CD8-positive, alpha-beta memory T cell (primary cell): ENCODE results near the gene GJB4. TPM values are rescaled to one million over a fixed set of nuclear protein-coding genes. Genes with fewer than 3 reads are reported as not detected.

Source experiments
- CTCF ChIA-PET: fragments of 350-600 bp; sonication (Branson Sonifier 250); formaldehyde crosslinking; loops from one replicate; lab custom pipeline; 2021; ENCODE audit warnings: antibody characterized with exemption; lab: Charles Lee
- POLR2A ChIA-PET: fragments of 350-600 bp; sonication (Branson Sonifier 250); formaldehyde crosslinking; loops from one replicate; lab custom pipeline; 2021; ENCODE audit warnings: antibody characterized with exemption; lab: Charles Lee
- DNase-seq, 5 donors: peaks; one replicate each; pipeline versions ENCODE4 v3.0.0 to v3.0.0-alpha.2; 2020 to 2022; ENCODE audit warnings: mixed read lengths in 1 of 5
- H3K27ac ChIP-seq: one replicate; pipeline ENCODE4 v1.7.0; 2013; ENCODE audit warnings: low read depth, mild to moderate bottlenecking, low read length, moderate library complexity
- H3K27me3 ChIP-seq: 2 replicates; pipeline ENCODE4 v1.7.0; 2013; ENCODE audit warnings: low read length, mild to moderate bottlenecking; ENCODE audit not compliant: insufficient read depth, poor library complexity, severe bottlenecking
- H3K36me3 ChIP-seq: 2 replicates; pipeline ENCODE4 v1.7.0; 2013; ENCODE audit warnings: mild to moderate bottlenecking, low read length, moderate library complexity; ENCODE audit not compliant: insufficient read depth
- H3K4me1 ChIP-seq: 2 replicates; pipeline ENCODE4 v1.7.0; 2013; ENCODE audit warnings: mild to moderate bottlenecking, low read length, moderate library complexity; ENCODE audit not compliant: insufficient read depth
- H3K4me3 ChIP-seq: 2 replicates; pipeline ENCODE4 v1.7.0; 2013; ENCODE audit warnings: mild to moderate bottlenecking, low read length
- H3K9me3 ChIP-seq: 2 replicates; pipeline ENCODE4 v1.7.0; 2013; ENCODE audit warnings: mild to moderate bottlenecking, low read length
- H3K27ac Mint-ChIP-seq, 8 donors: one replicate each; pipeline ENCODE4 v1.8.0; 2020 to 2021; ENCODE audit warnings: mixed read lengths in 8 of 8, mild to moderate bottlenecking in 6 of 8, inconsistent platforms in 3 of 8, moderate library complexity in 3 of 8
- H3K27me3 Mint-ChIP-seq, 2 donors: one replicate each; pipeline ENCODE4 v1.8.0; 2020 to 2021; ENCODE audit warnings: mixed read lengths in 2 of 2, mild to moderate bottlenecking in 1 of 2, moderate library complexity in 1 of 2
- H3K36me3 Mint-ChIP-seq, 3 donors: one replicate each; pipeline ENCODE4 v1.8.0; 2020 to 2021; ENCODE audit warnings: mixed read lengths in 3 of 3, inconsistent platforms in 1 of 3, mild to moderate bottlenecking in 1 of 3
- H3K4me1 Mint-ChIP-seq, 3 donors: one replicate each; pipeline ENCODE4 v1.8.0; 2020 to 2021; ENCODE audit warnings: mixed read lengths in 3 of 3, inconsistent platforms in 1 of 3, mild to moderate bottlenecking in 1 of 3
- H3K4me3 Mint-ChIP-seq, 7 donors: one replicate each; pipeline ENCODE4 v1.8.0; 2020 to 2021; ENCODE audit warnings: mixed read lengths in 7 of 7, mild to moderate bottlenecking in 6 of 7, moderate library complexity in 4 of 7, inconsistent platforms in 2 of 7
- H3K9me3 Mint-ChIP-seq, 5 donors: one replicate each; pipeline ENCODE4 v1.8.0; 2020 to 2022; ENCODE audit warnings: mixed read lengths in 5 of 5, mild to moderate bottlenecking in 3 of 5, moderate library complexity in 2 of 5, inconsistent platforms in 1 of 5
- polyA plus RNA-seq: library from polyadenylated mRNA; unstranded; fragments of 300-500 nt; fragmentation: Illumina TruSeq; gene quantifications from one replicate; pipeline ENCODE4 v1.2.3, GENCODE V29; 2021
- total RNA-seq, 2 experiments: library from RNA; stranded (reverse); gene quantifications; one replicate each; pipeline ENCODE4 v1.2.3, GENCODE V29; 2021

The GJB4 gene
- total and polyA plus RNA-seq, 3 experiments from 2014 or later = not detected

GRCh38 chr1:34792424-34792823, 32.9 kb downstream of the GJB4 start:
- Histone ChIP-seq H3K27me3 (peaks cover 15% of the 10 kb centered on the region), H3K4me1 (no peaks in the 10 kb centered on the region), H3K27ac (no peak overlapping the region), H3K4me3 (no peak overlapping the region), H3K9me3 (no peaks in the 10 kb centered on the region), H3K36me3 (no peaks in the 10 kb centered on the region)
- Mint-ChIP-seq H3K9me3 (no peaks in the 10 kb centered on the region), H3K4me3 (peak overlapping the region in 4 of 7 donors; percentile 29 to 61 (median 57)), H3K27ac (peak overlapping the region in 1 of 8 donors; percentile 68), H3K27me3 (peaks cover 33 to 42% of the 10 kb centered on the region in 2 donors), H3K36me3 (peaks cover 0 to 5% (median 0%) of the 10 kb centered on the region in 3 donors), H3K4me1 (peaks cover 2 to 5% (median 4%) of the 10 kb centered on the region in 3 donors)
- DNase-seq = no peak
- CTCF ChIA-PET = interaction anchor here (1.7 kb wide), 1 partner anchor 73 kb away, joined by 3 read pairs; no protein-coding TSS in a partner anchor
- POLR2A ChIA-PET = no interaction called here

- ChIA-PET POLR2A (no interaction called here), CTCF (no interaction called here)
- Histone ChIP-seq H3K4me1 (no peaks in the 10 kb centered on the region), H3K27me3 (peaks cover 15% of the 10 kb centered on the region), H3K9me3 (no peaks in the 10 kb centered on the region), H3K4me3 (no peak within 1 kb of the TSS), H3K27ac (no peak within 1 kb of the TSS), H3K36me3 (no peaks in the 10 kb centered on the region)
- H3K4me1 Mint-ChIP-seq = peaks cover 2 to 5% (median 4%) of the 10 kb centered on the region in 3 donors
- H3K9me3 Mint-ChIP-seq = no peaks in the 10 kb centered on the region
- H3K4me3 Mint-ChIP-seq = peak within 1 kb of the TSS in 5 of 7 donors; percentile 5 to 61 (median 54)
- peaks cover 33 to 41% of the 10 kb centered on the region in 2 donors for H3K27me3 Mint-ChIP-seq
- no peak for DNase-seq
- peak within 1 kb of the TSS in 1 of 8 donors; percentile 68 for H3K27ac Mint-ChIP-seq
- peaks cover 0 to 5% (median 0%) of the 10 kb centered on the region in 3 donors for H3K36me3 Mint-ChIP-seq
Measured at GRCh38 chr1:34792868-34793727, 33.6 kb downstream of the GJB4 start, which contains the start of gene GJA4. GJA4 (plus strand) TSS chr1:34792999; CDS start chr1:34794214, 1,215 bp downstream.

GRCh38 chr1:34794001-34794789, 34.7 kb downstream of the GJB4 start:
- Mint-ChIP-seq H3K9me3 (no peaks in the 10 kb centered on the region), H3K27ac (no peak overlapping the region), H3K36me3 (peaks cover 0 to 6% (median 0%) of the 10 kb centered on the region in 3 donors), H3K27me3 (peaks cover 28 to 38% of the 10 kb centered on the region in 2 donors), H3K4me1 (peaks cover 2 to 5% (median 4%) of the 10 kb centered on the region in 3 donors), H3K4me3 (peak overlapping the region in 1 of 7 donors; percentile 15)
- H3K9me3 ChIP-seq = no peaks in the 10 kb centered on the region
- POLR2A ChIA-PET = no interaction called here
- no peak overlapping the region for H3K27ac ChIP-seq
- no peak for DNase-seq
- CTCF ChIA-PET = no interaction called here
- H3K4me1 ChIP-seq = no peaks in the 10 kb centered on the region
- H3K36me3 ChIP-seq = no peaks in the 10 kb centered on the region
- peaks cover 15% of the 10 kb centered on the region for H3K27me3 ChIP-seq
- H3K4me3 ChIP-seq = no peak overlapping the region

GRCh38 chr1:34794790-34795180, 35.2 kb downstream of the GJB4 start:
- Mint-ChIP-seq H3K4me3 (no peak overlapping the region), H3K9me3 (no peaks in the 10 kb centered on the region), H3K27ac (no peak overlapping the region), H3K36me3 (peaks cover 0 to 4% (median 0%) of the 10 kb centered on the region in 3 donors), H3K4me1 (peaks cover 2 to 5% (median 4%) of the 10 kb centered on the region in 3 donors), H3K27me3 (peaks cover 30 to 37% of the 10 kb centered on the region in 2 donors)
- ChIA-PET CTCF (no interaction called here), POLR2A (no interaction called here)
- no peaks in the 10 kb centered on the region for H3K36me3 ChIP-seq
- peaks cover 15% of the 10 kb centered on the region for H3K27me3 ChIP-seq
- no peak overlapping the region for H3K4me3 ChIP-seq
- DNase-seq = no peak
- H3K9me3 ChIP-seq = no peaks in the 10 kb centered on the region
- no peak overlapping the region for H3K27ac ChIP-seq
- H3K4me1 ChIP-seq = no peaks in the 10 kb centered on the region

GRCh38 chr1:34795916-34796315, 36.4 kb downstream of the GJB4 start:
- H3K27me3 Mint-ChIP-seq = peaks cover 21 to 29% of the 10 kb centered on the region in 2 donors
- DNase-seq = no peak
- Histone ChIP-seq H3K4me3 (no peak overlapping the region), H3K4me1 (no peaks in the 10 kb centered on the region), H3K27ac (no peak overlapping the region), H3K36me3 (no peaks in the 10 kb centered on the region), H3K27me3 (peaks cover 15% of the 10 kb centered on the region), H3K9me3 (no peaks in the 10 kb centered on the region)
- H3K4me1 Mint-ChIP-seq = peaks cover 2 to 5% (median 4%) of the 10 kb centered on the region in 3 donors
- no peak overlapping the region for H3K4me3 Mint-ChIP-seq
- no peak overlapping the region for H3K27ac Mint-ChIP-seq
- ChIA-PET CTCF (no interaction called here), POLR2A (no interaction called here)
- peaks cover 0 to 4% (median 0%) of the 10 kb centered on the region in 3 donors for H3K36me3 Mint-ChIP-seq
- H3K9me3 Mint-ChIP-seq = no peaks in the 10 kb centered on the region

- no peak overlapping the region for H3K27ac Mint-ChIP-seq
- Histone ChIP-seq H3K36me3 (no peaks in the 10 kb centered on the region), H3K4me3 (no peak overlapping the region), H3K9me3 (no peaks in the 10 kb centered on the region), H3K27ac (no peak overlapping the region), H3K27me3 (peaks cover 12% of the 10 kb centered on the region), H3K4me1 (no peaks in the 10 kb centered on the region)
- CTCF ChIA-PET = no interaction called here
- POLR2A ChIA-PET = no interaction called here
- H3K27me3 Mint-ChIP-seq = peaks cover 17 to 22% of the 10 kb centered on the region in 2 donors
- H3K4me1 Mint-ChIP-seq = peaks cover 2 to 5% (median 4%) of the 10 kb centered on the region in 3 donors
- DNase-seq = no peak
- H3K9me3 Mint-ChIP-seq = no peaks in the 10 kb centered on the region
- no peak overlapping the region for H3K4me3 Mint-ChIP-seq
- peaks cover 0 to 4% (median 0%) of the 10 kb centered on the region in 3 donors for H3K36me3 Mint-ChIP-seq
Measured at GRCh38 chr1:34796990-34797389, 37.5 kb downstream of the GJB4 start.

- Mint-ChIP-seq H3K27me3 (peaks cover 0 to 6% of the 10 kb centered on the region in 2 donors), H3K4me3 (no peak overlapping the region), H3K4me1 (no peaks in the 10 kb centered on the region), H3K27ac (no peak overlapping the region), H3K36me3 (peaks cover 4 to 11% (median 4%) of the 10 kb centered on the region in 3 donors), H3K9me3 (peaks cover 0 to 10% (median 3%) of the 10 kb centered on the region in 5 donors)
- no peak overlapping the region for H3K4me3 ChIP-seq
- no peak for DNase-seq
- CTCF ChIA-PET = no interaction called here
- H3K4me1 ChIP-seq = no peaks in the 10 kb centered on the region
- H3K27me3 ChIP-seq = no peaks in the 10 kb centered on the region
- no peaks in the 10 kb centered on the region for H3K9me3 ChIP-seq
- POLR2A ChIA-PET = no interaction called here
- H3K27ac ChIP-seq = no peak overlapping the region
- H3K36me3 ChIP-seq = no peaks in the 10 kb centered on the region
Measured at GRCh38 chr1:34800214-34800613, 40.7 kb downstream of the GJB4 start.
